ENCODE measurements around the gene RER1.

GRCh38 chr1:2441746-2442145 is 50.1 kb downstream of the RER1 start:
- TF ChIP-seq CTCF (IDR thresholded peaks at IDR 0.05 in 8 of 11, conservative IDR thresholded peaks at IDR 0.05 in 3 of 11) (no peak), POLR2AphosphoS5 (IDR thresholded peaks at IDR 0.05) (no peak)

All from spleen (tissue), 7 donors.